CD4-positive, alpha-beta T cell treated with Interleukin-15 for 1 hour (primary cell): Measurements from ENCODE around the gene GPR25.
"Not testable (repeated sequence)": the region's sequence is repeated elsewhere in the genome, so short reads cannot be mapped to it uniquely, and the experiment has no call there.

Source experiments
- DNase-seq: peaks from one replicate; pipeline ENCODE4 v3.0.0-alpha.2; 2020

Gene GPR25

GRCh38 chr1:200895801-200896530 lies 23.2 kb downstream of the GPR25 start:
- DNase-seq, result no peak

DNA sequence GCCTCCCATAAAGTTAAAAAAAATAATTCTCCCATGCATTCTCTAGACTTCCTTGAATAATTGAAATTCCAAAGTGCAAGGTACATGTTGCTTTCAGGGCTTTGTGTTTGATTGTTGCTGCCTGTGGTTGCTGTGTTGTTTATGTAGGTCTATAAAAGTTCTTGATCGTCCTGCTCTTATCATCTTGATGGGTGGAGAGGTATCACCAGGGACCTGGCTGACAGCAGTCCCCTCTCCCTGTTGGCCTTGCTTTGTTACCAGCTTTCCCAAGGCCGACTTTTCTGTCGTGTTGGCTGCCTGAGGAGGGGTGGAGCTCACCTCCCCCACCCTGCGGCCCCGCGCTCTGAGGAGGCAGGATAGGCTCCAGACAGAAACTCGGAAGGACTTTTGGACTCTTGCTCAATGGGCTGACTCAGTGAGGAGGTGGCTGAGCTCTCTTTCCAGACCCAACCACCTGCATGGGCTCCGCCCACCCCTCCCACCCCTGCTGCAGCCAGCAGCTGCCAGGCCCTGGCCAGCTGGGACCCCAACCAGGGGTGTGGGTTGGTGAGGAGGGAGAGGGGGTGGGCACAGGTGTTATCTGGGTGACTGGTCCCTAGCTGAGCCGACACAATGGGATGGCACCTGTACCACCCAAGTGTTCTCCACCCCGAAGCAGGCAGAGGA lies 23.9 kb downstream of the GPR25 start:
- no peak for DNase-seq

DNA sequence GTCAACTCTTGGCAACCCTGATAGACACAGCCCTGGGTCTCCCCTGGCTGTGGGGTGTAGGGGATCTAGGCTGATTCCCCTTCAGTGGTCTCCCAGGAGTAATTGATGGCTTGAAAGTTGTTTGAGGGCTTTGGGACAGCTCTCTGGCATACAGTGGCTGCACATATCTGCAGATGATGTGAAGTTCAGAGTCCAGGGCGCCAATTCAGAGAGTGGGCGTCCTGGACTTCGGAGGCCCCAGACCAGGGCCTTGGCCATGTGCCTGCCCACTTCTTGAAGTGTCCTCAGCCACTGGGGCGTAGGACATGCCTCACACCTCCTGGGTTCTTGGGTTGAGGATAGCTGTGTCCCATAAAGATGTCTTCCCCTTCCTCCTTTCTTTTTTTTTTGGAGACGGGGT lies 24.5 kb downstream of the GPR25 start:
- DNase-seq, result no peak

GRCh38 chr1:200899015-200899386 lies 26.2 kb downstream of the GPR25 start:
- DNase-seq, result no peak

- no peak for DNase-seq
Observed at GRCh38 chr1:200899451-200899915, 26.7 kb downstream of the GPR25 start.

- DNase-seq, result no peak
Observed at GRCh38 chr1:200899954-200900867, 27.4 kb downstream of the GPR25 start.

DNA sequence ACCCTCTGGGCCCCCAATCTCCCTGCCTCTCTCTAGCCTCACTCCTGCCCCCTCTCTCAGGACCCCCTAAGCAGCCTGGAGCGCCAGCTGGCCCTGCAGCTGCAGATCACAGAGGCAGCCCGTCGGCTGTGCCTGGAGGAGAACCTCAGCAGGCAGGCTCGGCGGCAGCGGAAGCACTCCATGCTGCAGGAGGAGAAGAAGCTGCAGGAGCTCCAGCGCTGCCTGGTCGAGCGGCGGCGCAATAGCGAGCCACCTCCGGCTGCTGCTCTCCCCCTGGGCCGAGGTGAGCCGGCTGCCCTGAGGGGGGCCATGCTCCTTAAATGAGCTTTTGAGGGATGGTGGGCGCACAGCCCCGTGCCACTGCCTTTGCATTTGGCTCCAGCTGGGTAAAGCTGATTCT lies 28.1 kb downstream of the GPR25 start:
- DNase-seq, result no peak

- no peak for DNase-seq
Observed at GRCh38 chr1:200901350-200901749, 28.6 kb downstream of the GPR25 start.

GRCh38 chr1:200901796-200902444 lies 29.1 kb downstream of the GPR25 start:
- DNase-seq, result no peak

GRCh38 chr1:200903793-200904192 lies 31.0 kb downstream of the GPR25 start:
- DNase-seq, result no peak

- no peak for DNase-seq
Observed at GRCh38 chr1:200904772-200905171, 32.0 kb downstream of the GPR25 start.

- peak; percentile 44 for DNase-seq
Observed at GRCh38 chr1:200905411-200906052, 32.8 kb downstream of the GPR25 start.

DNA sequence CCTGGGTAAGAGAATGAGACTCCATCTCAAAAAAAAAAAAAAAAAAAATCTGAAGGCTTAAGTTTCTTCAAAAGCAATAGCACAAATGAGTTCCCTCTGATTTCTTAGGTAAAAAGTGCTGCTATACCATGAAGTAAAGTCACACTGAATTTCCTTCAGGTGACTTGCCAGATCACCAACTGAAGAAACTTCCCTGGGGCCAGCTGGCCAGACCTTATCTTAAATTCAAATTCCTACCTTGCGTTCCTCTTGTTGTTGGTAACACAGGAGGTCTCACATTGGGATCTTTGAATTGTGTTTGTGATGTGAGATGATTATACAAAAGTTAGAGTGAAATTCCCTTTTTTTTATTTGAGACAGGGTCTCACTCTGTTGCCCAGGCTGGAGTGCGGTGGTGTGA lies 33.7 kb downstream of the GPR25 start:
- DNase-seq, result no peak

DNA sequence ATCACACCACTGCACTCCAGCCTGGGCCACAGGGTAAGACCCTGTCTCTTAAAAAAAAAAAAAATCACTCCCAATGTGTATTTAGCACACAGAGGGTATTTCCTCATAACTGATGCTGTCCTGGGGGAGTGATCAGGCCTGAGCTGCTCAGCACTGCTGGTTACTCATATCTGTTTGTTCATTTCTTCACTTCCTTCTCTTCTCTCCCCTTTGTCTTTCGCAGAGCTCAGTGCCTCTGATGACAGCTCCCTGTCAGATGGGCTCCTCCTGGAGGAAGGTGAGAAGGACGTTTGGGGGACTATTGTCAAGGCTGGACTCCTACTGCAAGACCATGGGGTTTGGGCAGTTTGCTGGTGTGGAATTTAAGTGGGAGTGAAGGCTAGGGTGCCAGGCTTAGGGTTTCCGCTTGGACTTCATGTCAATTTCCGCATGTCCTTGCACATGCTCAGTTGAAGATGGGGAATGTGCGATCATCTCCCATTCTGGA lies 34.9 kb downstream of the GPR25 start:
- no peak for DNase-seq

DNA sequence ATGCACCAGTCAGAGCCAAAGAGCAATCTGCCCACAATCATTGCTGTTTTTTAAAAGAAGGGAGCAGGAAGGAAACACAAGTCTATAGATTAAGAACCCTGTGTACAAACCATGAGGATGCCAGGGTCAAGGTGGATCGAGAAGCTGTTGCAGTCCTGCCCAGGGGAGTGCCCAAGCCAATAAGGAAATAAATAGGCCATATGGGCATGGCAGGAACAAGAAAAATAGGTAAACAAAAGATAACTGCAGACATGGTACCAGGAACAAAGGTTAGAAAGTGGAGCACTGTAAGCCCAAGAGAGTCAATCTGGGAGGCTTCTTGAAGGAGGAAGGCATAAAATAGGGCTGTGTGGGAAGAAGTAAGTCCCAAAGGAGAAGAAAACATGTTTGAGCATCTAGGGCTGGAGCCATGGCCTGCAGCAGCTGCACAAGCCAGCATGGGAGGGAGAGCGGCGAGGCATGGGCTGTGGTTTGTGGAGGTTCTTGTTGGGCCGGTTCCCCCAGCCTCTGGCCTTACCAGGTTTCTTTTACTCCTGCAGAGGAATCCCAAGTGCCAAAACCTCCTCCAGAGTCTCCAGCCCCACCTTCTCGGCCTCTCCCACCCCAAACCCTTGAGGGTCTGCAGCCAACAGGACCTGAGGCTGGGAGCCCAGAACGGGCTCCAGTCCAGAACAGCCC lies 35.5 kb downstream of the GPR25 start:
- no peak for DNase-seq

DNA sequence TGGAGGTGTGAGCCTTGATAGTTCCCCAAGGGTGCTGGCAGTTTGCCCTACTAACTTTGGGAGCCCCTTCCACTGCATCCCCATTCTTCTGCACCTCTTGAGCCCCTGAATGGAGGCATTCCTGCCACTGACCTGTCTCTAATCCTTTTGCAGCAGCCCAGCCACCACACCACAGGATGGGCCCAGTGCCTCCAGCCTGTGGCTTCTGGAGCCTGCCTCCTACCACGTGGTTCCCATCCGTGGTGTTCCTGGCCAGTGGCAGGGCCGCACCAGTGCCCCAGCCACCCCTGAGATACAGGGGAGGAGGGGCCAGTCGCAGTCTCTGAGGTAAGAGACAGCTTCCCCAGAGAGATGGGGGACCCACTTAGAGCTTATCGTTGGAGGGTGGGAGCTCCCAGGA lies 36.3 kb downstream of the GPR25 start:
- no peak for DNase-seq

GRCh38 chr1:200909757-200910239 lies 37.0 kb downstream of the GPR25 start:
- DNase-seq, result no peak

DNA sequence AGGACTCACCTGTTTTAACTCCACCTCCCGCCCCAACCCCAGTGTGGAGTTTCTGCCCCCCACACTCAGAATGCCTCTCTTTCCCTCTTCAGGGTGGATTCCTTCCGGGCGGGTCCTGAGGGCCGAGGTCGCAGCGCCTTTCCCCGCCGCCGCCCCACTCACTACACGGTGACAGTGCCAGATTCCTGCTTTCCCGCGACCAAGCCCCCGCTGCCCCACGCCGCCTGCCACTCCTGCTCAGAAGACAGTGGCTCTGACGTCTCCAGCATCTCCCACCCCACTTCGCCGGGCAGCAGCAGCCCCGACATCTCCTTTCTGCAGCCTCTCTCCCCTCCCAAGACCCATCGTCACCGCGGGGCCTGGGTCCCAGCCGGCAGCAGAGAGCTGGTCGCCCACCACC lies 38.6 kb downstream of the GPR25 start:
- DNase-seq, result no peak

DNA sequence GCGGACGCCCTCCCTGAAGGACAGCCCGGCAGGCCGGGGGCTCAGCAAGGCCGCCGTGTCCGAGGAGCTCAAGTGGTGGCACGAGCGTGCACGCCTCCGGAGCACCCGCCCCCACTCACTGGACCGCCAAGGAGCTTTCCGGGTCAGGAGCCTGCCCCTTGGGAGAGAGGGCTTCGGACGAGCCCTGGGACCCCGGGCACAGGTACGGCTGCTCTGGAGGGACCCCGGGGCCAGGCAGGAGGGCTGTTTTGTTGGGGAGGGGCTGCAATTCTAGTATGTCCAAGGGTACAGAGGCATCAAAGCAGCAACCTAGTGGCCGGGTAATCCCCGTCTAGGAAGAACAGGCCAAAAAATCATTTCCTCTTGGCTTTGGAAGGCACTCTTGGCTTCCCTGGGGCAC lies 39.2 kb downstream of the GPR25 start:
- DNase-seq, result not testable (repeated sequence)

DNA sequence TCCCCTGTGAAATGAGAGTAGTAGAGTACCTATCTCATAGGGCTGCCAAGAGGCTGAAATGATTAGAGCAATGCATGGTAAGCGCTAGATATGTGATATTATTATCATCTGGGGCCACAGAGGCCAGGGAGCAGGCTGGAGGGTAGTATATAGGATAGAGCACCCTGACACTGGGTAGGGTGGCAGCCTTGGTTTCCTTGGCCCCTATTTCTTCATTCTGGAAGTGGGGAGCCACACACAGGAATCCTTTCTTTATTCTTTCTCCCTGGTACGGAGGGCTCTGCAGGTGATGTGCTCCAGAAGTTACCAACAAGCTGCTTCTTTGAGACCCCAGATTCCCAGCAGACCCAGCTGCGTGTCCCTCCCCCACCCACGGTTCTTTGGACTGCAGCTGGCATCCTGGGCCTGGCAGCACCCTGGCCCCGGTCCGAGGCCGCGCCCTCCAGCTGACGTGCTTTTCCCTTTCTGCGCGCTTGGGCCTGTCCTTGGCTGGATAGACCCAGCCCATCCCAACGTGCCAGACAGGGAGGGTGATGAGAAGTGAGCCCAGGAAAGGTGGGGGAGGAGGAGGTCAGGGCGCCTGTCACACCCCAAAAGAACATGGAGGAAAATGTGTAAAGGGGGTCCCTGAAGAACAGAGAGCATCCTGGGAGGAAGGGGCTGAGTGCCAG lies 40.1 kb downstream of the GPR25 start:
- DNase-seq, result no peak

DNA sequence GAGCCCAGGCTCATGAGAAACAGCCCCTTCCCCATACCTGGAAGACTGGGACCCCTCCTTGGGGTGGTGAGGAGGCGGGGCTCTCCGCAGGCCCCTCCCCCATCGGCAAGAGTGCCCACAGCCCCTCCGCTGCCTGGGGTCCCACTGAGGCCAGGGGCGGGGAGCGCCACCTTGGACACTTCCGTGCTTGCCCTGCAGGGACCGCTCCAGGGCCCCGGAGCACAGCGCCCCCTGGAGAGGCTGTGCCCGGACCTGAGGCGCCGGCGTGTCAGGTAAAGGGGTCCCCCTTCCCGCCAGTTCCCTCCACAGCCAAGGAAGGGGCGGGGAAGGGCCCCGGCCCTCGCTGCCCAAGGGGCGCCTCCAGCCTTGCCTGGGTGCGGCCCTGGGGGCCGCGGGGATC lies 43.4 kb downstream of the GPR25 start:
- no peak for DNase-seq
